KMS-11 (cell line): Measurements from ENCODE around the gene SAE1.

ENCODE experiments used
- H2AFZ ChIP-seq: fragments of 200-600 bp; sonication (generic); 2 replicates; pipeline ENCODE4 v1.6.1; 2016; ENCODE audit warnings: antibody characterized with exemption, mixed run types, low read depth
- H3K27ac ChIP-seq: fragments of 200-600 bp; sonication (generic); 2 replicates; pipeline ENCODE4 v1.6.1; 2016; ENCODE audit warnings: mild to moderate bottlenecking, mixed run types
- H3K27me3 ChIP-seq: fragments of 200-600 bp; sonication (generic); 2 replicates; pipeline ENCODE4 v1.6.1; 2017; ENCODE audit warnings: mild to moderate bottlenecking, low read depth, mixed run types, moderate library complexity; ENCODE audit not compliant: insufficient read depth
- H3K36me3 ChIP-seq: fragments of 200-600 bp; sonication (generic); 2 replicates; pipeline ENCODE4 v1.6.1; 2017; ENCODE audit warnings: mild to moderate bottlenecking, mixed run types; ENCODE audit not compliant: insufficient read depth
- H3K4me1 ChIP-seq: fragments of 200-600 bp; sonication (generic); 2 replicates; pipeline ENCODE4 v1.6.1; 2016; ENCODE audit warnings: mild to moderate bottlenecking, low read depth, mixed run types; ENCODE audit not compliant: poor library complexity, severe bottlenecking
- H3K4me2 ChIP-seq: fragments of 200-600 bp; sonication (generic); 2 replicates; pipeline ENCODE4 v1.7.0; 2016; ENCODE audit warnings: mild to moderate bottlenecking, mixed run types
- H3K4me3 ChIP-seq: fragments of 200-600 bp; sonication (generic); IDR thresholded peaks from 2 replicates; pipeline ENCODE4 v1.6.1; 2017; ENCODE audit warnings: low read depth, low read length, mixed read lengths; ENCODE audit not compliant: insufficient read depth
- H3K79me2 ChIP-seq: fragments of 200-600 bp; sonication (generic); 2 replicates; pipeline ENCODE4 v1.6.1; 2016; ENCODE audit warnings: low read depth, mixed run types; ENCODE audit not compliant: insufficient read depth
- H3K9ac ChIP-seq: fragments of 200-600 bp; sonication (generic); 2 replicates; pipeline ENCODE4 v1.6.1; 2016; ENCODE audit warnings: mild to moderate bottlenecking, mixed run types
- H4K20me1 ChIP-seq: fragments of 200-600 bp; sonication (generic); 2 replicates; pipeline ENCODE4 v1.6.1; 2016; ENCODE audit warnings: mild to moderate bottlenecking, mixed run types; ENCODE audit not compliant: insufficient read depth
- CTCF ChIP-seq: fragments of 200-600 bp; sonication (generic); conservative IDR thresholded peaks from 2 replicates; pipeline ENCODE4 v1.6.1; 2017; ENCODE audit warnings: low read depth, mild to moderate bottlenecking, antibody characterized with exemption, low read length, moderate library complexity, mixed read lengths

SAE1 gene

GRCh38 chr19:47094557-47095475 is 35.8 kb upstream of the SAE1 start:
- TF ChIP-seq CTCF, result no peak
- Histone ChIP-seq H3K27me3 (no peaks in the 10 kb centered on the region), H2AFZ (no peak overlapping the region), H3K4me1 (peaks cover 6% of the 10 kb centered on the region), H3K79me2 (peaks cover 60% of the 10 kb centered on the region; the same call in 1 of the 2 replicates), H3K27ac (no peak overlapping the region), H3K36me3 (peaks cover 12% of the 10 kb centered on the region; the same call in 1 of the 2 replicates), H3K4me3 (no peak overlapping the region), H3K4me2 (no peak overlapping the region), H4K20me1 (no peaks in the 10 kb centered on the region), H3K9ac (no peak overlapping the region)

- no peak for TF ChIP-seq CTCF
- H3K4me1 ChIP-seq, result peaks cover 6% of the 10 kb centered on the region
- peaks cover 67% of the 10 kb centered on the region for H3K79me2 ChIP-seq
- no peak overlapping the region for H3K27ac ChIP-seq
- no peaks in the 10 kb centered on the region for H3K27me3 ChIP-seq
- no peak overlapping the region for H3K4me2 ChIP-seq
- peaks cover 7% of the 10 kb centered on the region; the same call in 1 of the 2 replicates for H3K36me3 ChIP-seq
- H4K20me1 ChIP-seq, result 0 out of 2 replicates have a peak, but pooled peaks cover 4% of the 10 kb centered on the region
- H3K4me3 ChIP-seq, result no peak overlapping the region
- H3K9ac ChIP-seq, result no peak overlapping the region
- no peak overlapping the region for H2AFZ ChIP-seq
Measured at GRCh38 chr19:47095476-47096099, 35.0 kb upstream of the SAE1 start.

- no peak for TF ChIP-seq CTCF
- Histone ChIP-seq H4K20me1 (0 out of 2 replicates have a peak, but pooled peaks cover 4% of the 10 kb centered on the region), H3K36me3 (peaks cover 5% of the 10 kb centered on the region; the same call in 1 of the 2 replicates), H2AFZ (no peak overlapping the region), H3K79me2 (peaks cover 70% of the 10 kb centered on the region), H3K4me3 (no peak overlapping the region), H3K27me3 (no peaks in the 10 kb centered on the region), H3K9ac (no peak overlapping the region), H3K4me2 (no peak overlapping the region), H3K27ac (no peak overlapping the region), H3K4me1 (peaks cover 6% of the 10 kb centered on the region)
Measured at GRCh38 chr19:47096100-47096704, 34.4 kb upstream of the SAE1 start.

GRCh38 chr19:47096721-47097120 is 33.9 kb upstream of the SAE1 start:
- 0 out of 2 replicates have a peak, but pooled peaks cover 4% of the 10 kb centered on the region for H4K20me1 ChIP-seq
- no peak overlapping the region for H3K9ac ChIP-seq
- H3K27ac ChIP-seq, result no peak overlapping the region
- H3K4me1 ChIP-seq, result peaks cover 6% of the 10 kb centered on the region
- H3K79me2 ChIP-seq, result peaks cover 72% of the 10 kb centered on the region
- no peak for TF ChIP-seq CTCF
- H3K4me2 ChIP-seq, result no peak overlapping the region
- no peaks in the 10 kb centered on the region for H3K27me3 ChIP-seq
- H3K36me3 ChIP-seq, result peaks cover 5% of the 10 kb centered on the region; the same call in 1 of the 2 replicates
- H3K4me3 ChIP-seq, result no peak overlapping the region
- no peak overlapping the region for H2AFZ ChIP-seq
